CD4-positive, CD25-positive, alpha-beta regulatory T cell (primary cell): ENCODE results near the gene SYNE1. TPM values are rescaled to one million over a fixed set of nuclear protein-coding genes. Genes with fewer than 3 reads are reported as not detected.
A peak's percentile ranks its signal among the peaks of the same experiment; 100 is the strongest.

Source experiments
- ATAC-seq, 2 donors: fragments of 150-1000 bp; cut with Tn5 transposase; one replicate each; pipeline ENCODE4 v1.10.0; 2021; ENCODE audit warnings: low read depth in 2 of 2, moderate number of reproducible peaks in 2 of 2, moderate library complexity in 1 of 2
- DNase-seq, 3 donors: peaks; one replicate each; pipeline versions ENCODE4 v3.0.0 to v3.0.0-alpha.2; 2012 to 2022; ENCODE audit warnings: mixed read lengths in 1 of 3
- H3K27ac ChIP-seq: one replicate; pipeline ENCODE4 v1.7.0; 2013; ENCODE audit warnings: mild to moderate bottlenecking, low read length; ENCODE audit not compliant: insufficient read depth, poor library complexity, severe bottlenecking
- H3K27me3 ChIP-seq: one replicate; pipeline ENCODE4 v1.7.0; 2013; ENCODE audit warnings: low read length; ENCODE audit not compliant: control insufficient read depth, insufficient read depth
- H3K36me3 ChIP-seq: one replicate; pipeline ENCODE4 v1.7.0; 2013; ENCODE audit warnings: mild to moderate bottlenecking, low read length, moderate library complexity; ENCODE audit not compliant: control insufficient read depth, insufficient read depth
- H3K4me1 ChIP-seq: 2 replicates; pipeline ENCODE4 v1.7.0; 2013; ENCODE audit warnings: mild to moderate bottlenecking, low read length; ENCODE audit not compliant: insufficient read depth, control insufficient read depth, poor library complexity, severe bottlenecking
- H3K4me3 ChIP-seq: one replicate; pipeline ENCODE4 v1.7.0; 2013; ENCODE audit warnings: low read depth, mild to moderate bottlenecking, low read length, moderate library complexity
- H3K9me3 ChIP-seq, 2 experiments: 1 replicate in 1 of 2; 2 replicates in 1 of 2; pipeline ENCODE4 v1.7.0; 2013; ENCODE audit warnings: low read length in 2 of 2, mild to moderate bottlenecking in 1 of 2, moderate library complexity in 1 of 2; ENCODE audit not compliant: control insufficient read depth in 2 of 2
- H3K27ac Mint-ChIP-seq, 3 donors: one replicate each; pipeline ENCODE4 v1.8.0; 2020 to 2022; ENCODE audit warnings: mild to moderate bottlenecking in 3 of 3, mixed read lengths in 3 of 3, moderate library complexity in 2 of 3
- H3K27me3 Mint-ChIP-seq: one replicate; pipeline ENCODE4 v1.8.0; 2022; ENCODE audit warnings: mild to moderate bottlenecking, mixed read lengths
- H3K36me3 Mint-ChIP-seq: one replicate; pipeline ENCODE4 v1.8.0; 2020; ENCODE audit warnings: mixed read lengths
- H3K4me1 Mint-ChIP-seq, 4 donors: one replicate each; pipeline ENCODE4 v1.8.0; 2020 to 2022; ENCODE audit warnings: mixed read lengths in 4 of 4, mild to moderate bottlenecking in 1 of 4
- H3K4me3 Mint-ChIP-seq, 4 donors: one replicate each; pipeline ENCODE4 v1.8.0; 2020 to 2022; ENCODE audit warnings: mild to moderate bottlenecking in 4 of 4, mixed read lengths in 4 of 4, moderate library complexity in 3 of 4
- H3K9me3 Mint-ChIP-seq, 7 donors: one replicate each; pipeline ENCODE4 v1.8.0; 2020 to 2022; ENCODE audit warnings: mixed read lengths in 7 of 7, mild to moderate bottlenecking in 3 of 7, moderate library complexity in 2 of 7
- polyA plus RNA-seq, 4 donors: library from polyadenylated mRNA; unstranded; fragments of 300-500 nt; fragmentation: Illumina TruSeq; gene quantifications; one replicate each; pipeline ENCODE4 v1.2.3, GENCODE V29; 2021
- total RNA-seq: library from RNA; stranded (reverse); gene quantifications from one replicate; pipeline ENCODE4 v1.2.3, GENCODE V29; 2022

The SYNE1 gene
- total and polyA plus RNA-seq, 5 donors from 2014 or later: 48.1 to 166 (median 57.3) TPM

DNA sequence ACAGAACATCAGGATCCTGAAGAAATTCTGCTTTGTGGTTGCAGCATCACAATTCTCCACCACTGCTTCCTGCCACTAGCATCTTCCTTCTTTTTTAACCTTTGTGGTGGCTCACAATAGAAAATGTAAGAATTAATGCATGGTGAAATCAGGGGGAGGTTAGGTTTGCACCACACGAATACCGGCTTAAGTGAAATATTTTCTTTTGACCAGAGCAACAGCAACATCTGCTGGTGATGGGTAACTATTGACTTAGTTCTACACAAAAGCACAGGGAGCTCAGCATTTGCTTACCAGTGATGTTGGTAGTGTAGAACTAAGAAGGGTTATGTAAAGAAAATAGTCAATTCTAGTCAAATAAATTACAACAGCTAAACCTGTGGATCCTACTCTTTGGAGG is 280.5 kb downstream of the SYNE1 start:
- Mint-ChIP-seq H3K27ac (no peak overlapping the region), H3K4me1 (no peaks in the 10 kb centered on the region), H3K36me3 (no peaks in the 10 kb centered on the region), H3K27me3 (no peaks in the 10 kb centered on the region), H3K4me3 (no peak overlapping the region), H3K9me3 (no peaks in the 10 kb centered on the region)
- peaks cover 2% of the 10 kb centered on the region for H3K27me3 ChIP-seq
- no peak overlapping the region for H3K4me3 ChIP-seq
- H3K4me1 ChIP-seq: no peaks in the 10 kb centered on the region
- no peaks in the 10 kb centered on the region for H3K9me3 ChIP-seq
- ATAC-seq: no peak
- no peaks in the 10 kb centered on the region for H3K36me3 ChIP-seq
- peak in 2 of 3 donors; percentile 23 to 42 for DNase-seq
- H3K27ac ChIP-seq: no peak overlapping the region

DNA sequence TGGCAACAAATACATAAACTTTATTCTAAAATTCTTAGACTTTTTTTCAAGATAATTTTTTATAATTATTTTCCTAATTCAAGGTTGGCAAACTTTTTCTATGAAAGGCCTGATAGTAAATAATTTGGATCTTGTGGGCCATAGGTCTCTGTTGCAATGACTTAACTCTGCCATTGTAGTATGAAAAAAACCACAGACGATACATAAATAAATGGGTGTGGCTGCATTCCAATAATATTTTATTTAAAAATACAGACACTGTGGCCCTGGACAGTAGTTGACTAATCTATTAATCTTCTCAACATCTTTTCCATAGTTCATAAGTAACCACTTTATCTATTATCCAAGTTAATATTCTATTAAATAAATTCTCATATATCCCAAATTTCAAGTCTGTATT is 281.1 kb downstream of the SYNE1 start:
- Histone ChIP-seq H3K27ac (no peak overlapping the region), H3K9me3 (no peaks in the 10 kb centered on the region), H3K4me3 (no peak overlapping the region), H3K36me3 (no peaks in the 10 kb centered on the region), H3K4me1 (no peaks in the 10 kb centered on the region), H3K27me3 (peaks cover 2% of the 10 kb centered on the region)
- DNase-seq (no peak), ATAC-seq (no peak)
- Mint-ChIP-seq H3K27ac (no peak overlapping the region), H3K27me3 (no peaks in the 10 kb centered on the region), H3K9me3 (no peaks in the 10 kb centered on the region), H3K4me1 (no peaks in the 10 kb centered on the region), H3K36me3 (no peaks in the 10 kb centered on the region), H3K4me3 (no peak overlapping the region)

DNA sequence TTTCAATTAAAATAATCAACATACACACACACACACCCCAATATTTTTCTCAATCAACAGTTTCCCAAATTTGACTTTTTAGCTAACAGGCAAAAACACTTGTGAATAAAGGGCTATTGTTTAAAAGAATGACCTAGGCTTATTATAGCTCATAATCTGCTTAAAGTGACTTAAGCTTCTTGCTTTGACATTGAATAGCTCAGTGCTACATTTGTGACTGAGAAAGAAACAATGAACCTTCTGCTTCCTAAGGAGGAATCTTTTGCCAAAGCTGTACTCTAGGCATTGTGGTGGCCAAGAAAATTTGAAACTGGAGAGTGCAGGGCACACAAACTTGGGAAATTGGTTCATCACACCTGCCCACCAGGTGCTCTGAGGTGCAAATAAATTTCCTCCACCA is 282.0 kb downstream of the SYNE1 start:
- no peaks in the 10 kb centered on the region for H3K36me3 Mint-ChIP-seq
- H3K9me3 ChIP-seq: no peaks in the 10 kb centered on the region
- DNase-seq (no peak), ATAC-seq (no peak)
- peaks cover 2% of the 10 kb centered on the region for H3K27me3 ChIP-seq
- H3K4me3 Mint-ChIP-seq: no peak overlapping the region
- H3K27ac ChIP-seq: no peak overlapping the region
- H3K4me1 ChIP-seq: no peaks in the 10 kb centered on the region
- no peaks in the 10 kb centered on the region for H3K27me3 Mint-ChIP-seq
- no peak overlapping the region for H3K4me3 ChIP-seq
- no peaks in the 10 kb centered on the region for H3K9me3 Mint-ChIP-seq
- H3K36me3 ChIP-seq: no peaks in the 10 kb centered on the region
- H3K27ac Mint-ChIP-seq: no peak overlapping the region
- no peaks in the 10 kb centered on the region for H3K4me1 Mint-ChIP-seq

DNA sequence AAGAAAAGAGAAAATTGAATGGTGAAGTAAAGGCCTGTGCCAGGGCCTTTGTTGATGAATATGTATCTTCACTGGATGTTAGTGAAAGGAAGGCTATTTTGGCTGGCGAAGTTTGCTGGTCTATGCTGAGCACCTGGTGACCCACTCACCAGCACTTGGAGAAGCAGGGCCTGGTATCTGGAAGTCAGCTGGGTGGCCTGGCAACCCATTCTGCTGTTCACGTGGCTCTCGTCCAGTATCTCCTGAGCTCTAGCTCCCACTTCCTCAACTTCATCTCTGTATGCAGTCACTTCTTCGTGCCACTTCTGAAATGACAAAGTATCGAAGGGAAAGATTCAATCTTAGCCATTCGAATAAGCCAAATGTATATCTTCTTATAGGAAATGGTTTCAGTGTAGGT is 283.7 kb downstream of the SYNE1 start:
- Mint-ChIP-seq H3K9me3 (no peaks in the 10 kb centered on the region), H3K4me3 (no peak overlapping the region), H3K27me3 (no peaks in the 10 kb centered on the region), H3K27ac (no peak overlapping the region), H3K36me3 (no peaks in the 10 kb centered on the region), H3K4me1 (no peaks in the 10 kb centered on the region)
- no peaks in the 10 kb centered on the region for H3K27me3 ChIP-seq
- no peaks in the 10 kb centered on the region for H3K9me3 ChIP-seq
- no peak for ATAC-seq
- no peak overlapping the region for H3K4me3 ChIP-seq
- DNase-seq: no peak
- H3K4me1 ChIP-seq: no peaks in the 10 kb centered on the region
- no peaks in the 10 kb centered on the region for H3K36me3 ChIP-seq
- H3K27ac ChIP-seq: no peak overlapping the region

DNA sequence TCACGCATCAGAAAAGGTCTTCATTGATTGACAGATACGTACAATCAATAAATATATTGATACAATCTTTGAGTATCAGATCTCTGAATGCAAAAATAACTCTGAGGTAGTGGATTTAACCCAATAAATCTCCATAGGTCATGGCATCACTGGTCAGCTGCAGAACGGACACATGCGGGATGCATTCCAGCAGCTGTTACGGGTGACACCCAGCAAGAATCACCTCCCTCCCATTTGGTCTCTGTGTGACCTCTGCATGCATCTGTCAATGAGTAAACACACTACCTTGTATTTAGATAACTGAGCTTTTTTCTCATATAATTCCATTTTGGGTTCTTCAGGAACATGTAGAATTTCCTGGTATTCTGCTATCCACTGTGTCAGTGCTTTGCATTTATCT is 285.4 kb downstream of the SYNE1 start:
- Mint-ChIP-seq H3K27ac (no peak overlapping the region), H3K9me3 (no peaks in the 10 kb centered on the region), H3K4me1 (no peaks in the 10 kb centered on the region), H3K4me3 (no peak overlapping the region), H3K27me3 (peaks cover 4% of the 10 kb centered on the region), H3K36me3 (no peaks in the 10 kb centered on the region)
- DNase-seq: no peak
- Histone ChIP-seq H3K4me3 (no peak overlapping the region), H3K4me1 (no peaks in the 10 kb centered on the region), H3K27me3 (no peaks in the 10 kb centered on the region), H3K36me3 (no peaks in the 10 kb centered on the region), H3K27ac (no peak overlapping the region), H3K9me3 (no peaks in the 10 kb centered on the region)
- ATAC-seq: no peak

DNA sequence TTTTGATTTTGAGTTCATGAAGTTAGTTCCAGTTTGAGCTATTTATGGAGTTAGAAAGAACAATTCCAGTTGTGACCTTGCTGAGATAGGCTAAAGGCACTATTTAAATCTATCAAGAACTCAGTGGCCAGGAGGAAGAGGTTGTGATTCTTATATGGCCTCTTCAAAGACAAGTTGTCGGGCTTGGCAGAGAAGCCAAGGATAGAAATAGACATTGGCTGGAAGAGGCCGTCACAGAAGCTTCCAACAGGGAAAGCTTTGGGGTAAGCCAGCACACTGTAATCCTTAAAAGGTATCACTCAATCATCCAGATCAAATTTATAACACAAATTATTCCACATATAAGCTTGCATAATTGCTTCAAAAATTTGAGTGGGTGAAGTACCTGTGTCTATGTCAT is 286.1 kb downstream of the SYNE1 start:
- Mint-ChIP-seq H3K4me3 (no peak overlapping the region), H3K27ac (no peak overlapping the region)
- H3K36me3 ChIP-seq: no peaks in the 10 kb centered on the region

DNA sequence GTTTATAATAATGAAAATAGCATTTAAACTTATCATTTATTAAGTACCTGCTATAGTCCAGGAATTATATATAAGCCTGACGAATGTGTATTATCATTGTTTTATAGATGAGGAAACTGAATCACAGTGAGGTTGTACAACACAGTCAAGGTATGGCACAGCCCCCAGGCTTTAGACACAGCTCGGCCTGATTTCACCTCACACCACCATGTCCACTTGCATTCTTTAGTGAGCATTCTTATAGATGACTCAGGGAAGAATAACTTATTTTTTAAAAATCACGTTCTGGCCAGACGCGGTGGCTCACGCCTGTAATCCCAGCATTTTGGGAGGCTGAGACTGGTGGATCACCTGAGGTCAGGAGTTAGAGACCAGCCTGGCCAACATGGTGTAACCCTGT is 289.0 kb downstream of the SYNE1 start:
- Mint-ChIP-seq H3K4me3 (no peak overlapping the region), H3K27me3 (peaks cover 4% of the 10 kb centered on the region), H3K9me3 (peaks cover 0 to 1% (median 0%) of the 10 kb centered on the region in 7 donors), H3K36me3 (no peaks in the 10 kb centered on the region), H3K4me1 (no peaks in the 10 kb centered on the region), H3K27ac (no peak overlapping the region)
- H3K9me3 ChIP-seq: no peaks in the 10 kb centered on the region
- ATAC-seq (no peak), DNase-seq (no peak)
- H3K27ac ChIP-seq: no peak overlapping the region
- peaks cover 3% of the 10 kb centered on the region for H3K27me3 ChIP-seq
- no peaks in the 10 kb centered on the region for H3K4me1 ChIP-seq
- no peaks in the 10 kb centered on the region for H3K36me3 ChIP-seq
- H3K4me3 ChIP-seq: no peak overlapping the region

More for the DNA sequence above, 286.1 kb downstream of the SYNE1 start:
- no peaks in the 10 kb centered on the region for H3K4me1 Mint-ChIP-seq
- DNase-seq (no peak), ATAC-seq (no peak)
- no peaks in the 10 kb centered on the region for H3K9me3 ChIP-seq
- no peaks in the 10 kb centered on the region for H3K27me3 ChIP-seq
- H3K9me3 Mint-ChIP-seq: no peaks in the 10 kb centered on the region
- H3K4me1 ChIP-seq: no peaks in the 10 kb centered on the region
- no peak overlapping the region for H3K27ac ChIP-seq
- peaks cover 4% of the 10 kb centered on the region for H3K27me3 Mint-ChIP-seq
- H3K4me3 ChIP-seq: no peak overlapping the region
- H3K36me3 Mint-ChIP-seq: no peaks in the 10 kb centered on the region

DNA sequence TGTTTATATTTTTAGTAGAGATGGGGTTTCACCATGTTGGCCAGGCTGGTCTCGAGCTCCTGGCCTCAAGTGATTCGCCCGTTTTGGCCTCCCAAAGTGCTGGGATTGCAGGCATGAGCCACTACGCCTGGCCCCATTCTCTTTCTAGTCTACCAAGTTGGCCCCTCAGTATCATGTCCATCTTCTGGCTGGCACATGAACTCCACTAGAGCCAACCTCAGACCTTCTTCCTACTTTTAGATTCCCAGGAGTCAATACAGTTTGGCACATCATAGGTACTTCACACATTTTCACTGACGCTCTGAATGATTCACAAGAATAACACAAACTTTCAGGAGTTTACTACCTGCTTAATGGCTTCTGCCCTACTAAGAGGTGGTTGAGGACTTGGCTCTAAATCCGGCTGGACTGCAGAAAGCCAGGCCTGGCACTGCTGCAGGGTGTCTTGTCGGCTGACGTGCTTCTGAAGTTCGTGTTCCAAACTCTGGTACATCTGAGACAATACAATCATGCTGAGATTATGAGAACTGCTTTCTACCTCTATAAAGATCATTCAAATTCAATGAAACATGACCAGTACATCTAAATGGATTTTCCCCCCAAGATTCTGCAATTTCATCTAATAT is 293.3 kb downstream of the SYNE1 start:
- Histone ChIP-seq H3K4me3 (no peak overlapping the region), H3K9me3 (no peaks in the 10 kb centered on the region), H3K4me1 (no peaks in the 10 kb centered on the region), H3K27me3 (peaks cover 5% of the 10 kb centered on the region), H3K36me3 (no peaks in the 10 kb centered on the region), H3K27ac (no peak overlapping the region)
- Mint-ChIP-seq H3K4me1 (peaks cover 0 to under 1% (median 0%) of the 10 kb centered on the region in 4 donors), H3K27ac (no peak overlapping the region), H3K27me3 (peaks cover 9% of the 10 kb centered on the region), H3K9me3 (peaks cover 0 to 1% (median 0%) of the 10 kb centered on the region in 7 donors), H3K36me3 (no peaks in the 10 kb centered on the region), H3K4me3 (no peak overlapping the region)
- DNase-seq (no peak), ATAC-seq (no peak)
